ENCODE results near the gene TRHDE.

Gene TRHDE

GRCh38 chr12:72241552-72241951, 30.6 kb upstream of the TRHDE start:
- TF ChIP-seq CTCF (IDR thresholded peaks at IDR 0.05; ENCODE audit: borderline replicate concordance, insufficient read depth, low read depth, low read length), result no peak
- no peak overlapping the region for H3K4me3 ChIP-seq (ENCODE audit: low read depth, low read length)

- TF ChIP-seq CTCF (IDR thresholded peaks at IDR 0.05; ENCODE audit: borderline replicate concordance, insufficient read depth, low read depth, low read length), result no peak
- H3K4me3 ChIP-seq (ENCODE audit: low read depth, low read length), result no peak overlapping the region
Measured at GRCh38 chr12:72242946-72243345, 29.2 kb upstream of the TRHDE start.

GRCh38 chr12:72246370-72246769, 25.8 kb upstream of the TRHDE start:
- no peak for TF ChIP-seq CTCF (IDR thresholded peaks at IDR 0.05; ENCODE audit: borderline replicate concordance, insufficient read depth, low read depth, low read length)

GRCh38 chr12:72250346-72250745, 21.8 kb upstream of the TRHDE start:
- no peak for TF ChIP-seq CTCF (IDR thresholded peaks at IDR 0.05; ENCODE audit: borderline replicate concordance, insufficient read depth, low read depth, low read length)
- H3K4me3 ChIP-seq (ENCODE audit: low read depth, low read length), result no peak overlapping the region

More at GRCh38 chr12:72246370-72246769, 25.8 kb upstream of the TRHDE start:
- no peak overlapping the region for H3K4me3 ChIP-seq (ENCODE audit: low read depth, low read length)

GRCh38 chr12:72256725-72257124, 15.4 kb upstream of the TRHDE start:
- H3K4me3 ChIP-seq (ENCODE audit: low read depth, low read length), result no peak overlapping the region
- no peak for TF ChIP-seq CTCF (IDR thresholded peaks at IDR 0.05; ENCODE audit: borderline replicate concordance, insufficient read depth, low read depth, low read length)

- H3K4me3 ChIP-seq (ENCODE audit: low read depth, low read length), result no peak overlapping the region
- TF ChIP-seq CTCF (IDR thresholded peaks at IDR 0.05; ENCODE audit: borderline replicate concordance, insufficient read depth, low read depth, low read length), result no peak
Measured at GRCh38 chr12:72261885-72262284, 10.3 kb upstream of the TRHDE start.

- TF ChIP-seq CTCF (IDR thresholded peaks at IDR 0.05; ENCODE audit: borderline replicate concordance, insufficient read depth, low read depth, low read length), result peak; percentile 14; the same call in 1 of the 2 replicates
- H3K4me3 ChIP-seq (ENCODE audit: low read depth, low read length), result no peak overlapping the region
Measured at GRCh38 chr12:72264548-72265175, 7.5 kb upstream of the TRHDE start.

All from GM12875 (cell line).